RKO (cell line): ENCODE results near the gene SEMA5A.

ENCODE experiments used
- DNase-seq: peaks from one replicate; pipeline ENCODE4 v3.0.0-alpha.2; 2016; ENCODE audit warnings: low spot score

Gene SEMA5A

GRCh38 chr5:9057406-9058000 is 488.4 kb downstream of the SEMA5A start:
- no peak for DNase-seq

DNA sequence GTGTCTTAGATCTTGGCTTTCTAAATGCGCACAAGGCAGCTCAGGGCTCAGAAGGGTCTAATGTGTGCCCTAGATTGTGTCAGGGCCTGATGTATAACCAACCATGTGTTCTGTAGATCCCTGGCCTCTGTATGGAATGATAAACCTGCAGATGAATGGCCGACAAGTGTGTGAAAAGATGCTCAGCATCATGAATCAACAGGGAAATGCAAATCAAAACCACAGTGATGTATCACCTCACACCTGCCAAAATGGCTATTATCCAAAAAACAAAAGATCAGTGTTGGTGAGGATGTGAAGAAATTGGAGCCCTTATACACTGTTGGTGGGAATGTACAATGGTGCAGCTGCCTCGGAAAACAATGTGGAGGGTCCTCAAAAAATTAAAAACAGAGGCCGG is 489.8 kb downstream of the SEMA5A start:
- no peak for DNase-seq

GRCh38 chr5:9054821-9055589 is 490.9 kb downstream of the SEMA5A start:
- no peak for DNase-seq

DNA sequence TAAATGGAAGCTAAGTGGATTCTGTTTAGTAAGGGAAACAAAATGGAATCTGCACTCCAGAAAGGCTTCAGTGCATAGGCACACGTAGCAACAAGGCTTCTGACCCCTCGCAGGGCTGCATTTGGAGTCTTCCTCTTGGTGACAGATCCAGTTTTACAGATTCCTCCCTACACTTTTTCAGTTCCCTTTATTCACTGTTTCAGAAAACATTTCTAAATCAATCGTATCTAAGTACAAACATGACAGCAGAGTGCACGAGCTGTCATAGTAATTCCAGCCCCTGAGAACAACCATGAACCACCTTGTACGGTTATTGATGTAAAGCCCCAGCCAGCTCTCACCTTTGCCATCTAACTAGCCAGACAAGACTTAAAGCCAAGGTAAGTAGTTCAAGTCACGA is 491.6 kb downstream of the SEMA5A start:
- no peak for DNase-seq

DNA sequence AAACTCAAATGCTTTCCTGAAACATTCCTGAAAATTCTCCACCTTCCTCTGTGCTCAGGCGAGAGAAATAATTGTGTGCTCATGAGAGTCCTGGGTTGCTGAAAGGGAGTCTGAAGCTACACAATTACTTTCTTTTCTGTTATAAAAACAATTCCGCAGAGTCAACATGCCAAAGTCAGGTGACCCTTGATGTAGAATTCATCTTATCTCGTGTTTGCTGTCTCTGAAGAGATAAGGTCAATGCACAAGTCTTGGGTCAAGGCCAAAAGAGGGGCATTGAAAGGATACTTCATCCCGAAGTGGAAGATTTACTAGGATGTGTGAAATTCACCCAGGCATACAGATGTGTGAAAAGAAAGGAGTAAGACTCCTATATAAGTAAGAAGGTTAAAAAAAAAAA is 493.5 kb downstream of the SEMA5A start:
- DNase-seq, result no peak

- no peak for DNase-seq
Measured at GRCh38 chr5:9051779-9052178, 494.1 kb downstream of the SEMA5A start.

GRCh38 chr5:9047932-9048331 is 497.9 kb downstream of the SEMA5A start:
- DNase-seq, result no peak

DNA sequence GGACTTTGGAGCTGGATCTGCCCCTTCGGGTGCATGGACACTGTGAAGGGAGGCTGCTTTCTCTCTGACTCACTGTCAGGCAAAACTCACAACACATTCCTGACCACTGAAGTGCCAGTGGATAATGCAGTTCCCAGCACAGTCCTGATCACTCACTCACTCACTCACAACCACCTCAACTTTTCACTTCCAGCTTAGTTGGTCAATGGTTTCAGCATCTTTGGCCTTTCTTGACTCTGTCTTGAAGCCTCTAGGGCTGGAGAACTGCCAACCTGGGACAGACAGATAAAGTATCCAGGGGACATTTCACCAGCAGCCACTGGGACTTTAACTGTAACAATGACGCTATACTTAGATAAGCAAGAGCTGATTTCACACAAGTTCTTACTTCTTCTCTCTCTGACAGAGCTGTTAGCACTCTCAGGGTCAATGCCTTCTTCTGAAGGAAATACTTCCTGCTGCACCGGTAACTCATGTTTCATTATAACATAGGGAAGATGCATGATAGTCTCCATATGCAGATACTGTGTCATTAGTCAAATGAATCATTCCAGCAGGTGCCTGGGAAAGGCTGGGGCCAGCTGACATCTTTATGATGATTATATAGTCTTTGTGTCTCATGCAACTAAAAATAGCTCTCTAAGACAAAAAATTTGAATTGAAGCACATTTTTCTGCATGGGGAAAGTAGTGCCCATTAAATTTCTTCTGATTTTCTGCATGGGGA is 499.0 kb downstream of the SEMA5A start:
- peak; percentile 37 for DNase-seq

GRCh38 chr5:9045946-9046345 is 499.9 kb downstream of the SEMA5A start:
- no peak for DNase-seq

DNA sequence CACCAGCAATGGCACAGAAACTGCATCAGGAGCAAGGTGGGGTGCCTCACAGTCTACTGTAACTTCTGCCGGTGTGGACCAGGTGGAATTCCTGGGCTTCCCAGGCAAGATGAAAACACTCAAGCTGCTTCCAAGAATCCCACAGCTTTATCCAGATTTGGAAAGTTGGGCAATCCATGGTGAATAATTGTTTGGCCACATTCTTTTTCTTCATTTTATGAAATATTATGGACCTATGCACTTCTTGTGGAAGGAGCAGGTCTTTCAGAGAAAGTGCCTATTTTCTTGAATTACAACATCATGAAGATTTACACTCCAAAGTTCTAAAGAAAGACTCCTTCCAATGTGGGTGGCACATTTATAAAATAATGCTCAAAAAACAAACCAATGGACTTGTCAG is 503.6 kb downstream of the SEMA5A start:
- DNase-seq, result no peak

DNA sequence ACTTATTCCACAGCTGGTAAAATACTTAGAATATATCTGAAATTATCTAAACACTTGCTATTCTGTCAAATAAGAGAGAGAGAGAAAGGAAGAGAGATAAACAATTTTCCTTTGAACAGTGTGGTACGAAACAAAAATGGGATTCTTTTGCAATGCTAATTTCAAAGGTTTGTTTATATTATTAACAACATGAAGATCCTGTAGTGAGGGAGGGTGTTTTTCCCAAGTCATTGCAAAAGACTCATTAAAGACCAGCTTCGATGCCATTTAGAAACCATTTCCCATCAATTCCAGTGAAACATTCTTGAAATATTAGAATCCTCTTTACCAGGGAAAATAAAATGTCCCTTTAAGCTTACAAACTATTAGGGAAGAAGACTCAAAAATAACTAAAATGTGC is 505.4 kb downstream of the SEMA5A start:
- DNase-seq, result no peak

GRCh38 chr5:9037048-9037447 is 508.8 kb downstream of the SEMA5A start:
- DNase-seq, result no peak

GRCh38 chr5:9035346-9035745 is 510.5 kb downstream of the SEMA5A start:
- DNase-seq, result no peak

DNA sequence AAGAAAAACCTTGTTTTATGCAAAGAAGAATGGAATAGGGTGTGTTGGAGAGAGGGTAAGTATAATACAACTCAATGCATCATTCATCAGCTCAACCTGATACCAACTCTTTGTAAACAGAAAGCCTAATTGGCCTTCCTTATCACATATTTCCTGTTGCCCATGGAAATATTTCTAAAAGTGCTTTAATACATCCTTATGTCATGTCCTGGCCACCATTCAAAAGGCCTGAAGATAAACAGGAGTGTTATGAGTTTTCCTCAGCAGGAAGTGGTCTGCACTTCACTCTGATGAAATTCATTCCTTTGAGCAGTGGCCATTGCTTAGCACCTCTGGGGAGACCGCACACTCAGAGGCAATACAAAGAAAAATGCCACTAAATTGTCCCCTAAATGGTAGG is 511.2 kb downstream of the SEMA5A start:
- no peak for DNase-seq

GRCh38 chr5:9033524-9033923 is 512.4 kb downstream of the SEMA5A start:
- no peak for DNase-seq

DNA sequence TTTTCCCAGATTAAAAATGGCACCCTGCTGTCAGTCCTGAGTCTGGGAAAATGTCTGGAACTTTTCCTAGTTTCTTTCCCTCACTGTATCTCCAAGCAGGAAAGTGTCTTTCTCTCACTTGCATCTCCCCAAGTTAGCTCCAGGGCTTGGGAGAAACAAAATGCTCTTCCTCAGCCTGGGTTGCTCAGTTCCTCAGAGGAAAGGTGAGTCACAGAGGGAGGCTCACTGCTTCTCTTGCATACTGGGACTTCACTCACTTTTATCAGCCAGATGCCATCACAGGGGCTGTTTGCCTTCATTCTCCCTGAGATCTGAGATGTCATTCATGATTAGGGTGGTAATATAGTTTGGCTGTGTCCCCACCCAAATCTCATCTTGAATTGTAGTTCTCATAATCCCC is 519.9 kb downstream of the SEMA5A start:
- no peak for DNase-seq

DNA sequence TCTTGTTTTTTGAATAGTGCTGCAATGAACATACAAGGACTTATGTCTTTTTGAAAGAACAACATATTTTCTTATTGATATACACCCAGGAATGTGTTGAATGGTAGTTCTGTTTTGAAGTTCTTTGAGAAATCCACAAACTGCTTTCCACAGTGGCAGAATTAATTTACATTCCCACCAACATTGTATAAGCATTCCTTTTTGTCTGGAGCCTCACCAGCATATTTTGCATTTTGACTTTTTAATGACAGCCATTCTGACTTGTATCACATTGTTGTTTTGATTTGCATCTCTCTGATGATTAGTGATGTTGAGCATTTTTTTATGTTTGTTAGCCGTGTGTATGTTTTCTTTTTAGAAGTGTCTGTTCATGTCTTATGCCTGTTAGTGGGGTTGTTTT is 524.9 kb downstream of the SEMA5A start:
- DNase-seq, result no peak

DNA sequence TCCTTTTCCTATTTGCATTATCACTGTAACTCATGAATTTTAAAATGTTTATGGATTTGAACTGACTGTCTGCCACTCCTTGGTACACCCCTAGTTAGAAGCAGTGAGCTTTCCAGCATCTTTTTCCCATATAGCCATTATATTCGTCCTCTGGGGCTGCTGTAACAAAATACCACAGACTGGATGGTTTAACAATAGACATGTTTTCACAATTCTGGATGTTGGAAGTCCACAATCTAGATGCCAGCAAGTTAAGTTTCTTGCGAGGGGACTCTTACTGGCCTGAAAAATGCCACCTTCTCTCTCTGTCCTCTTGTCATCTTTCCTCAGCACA is 530.0 kb downstream of the SEMA5A start:
- no peak for DNase-seq

DNA sequence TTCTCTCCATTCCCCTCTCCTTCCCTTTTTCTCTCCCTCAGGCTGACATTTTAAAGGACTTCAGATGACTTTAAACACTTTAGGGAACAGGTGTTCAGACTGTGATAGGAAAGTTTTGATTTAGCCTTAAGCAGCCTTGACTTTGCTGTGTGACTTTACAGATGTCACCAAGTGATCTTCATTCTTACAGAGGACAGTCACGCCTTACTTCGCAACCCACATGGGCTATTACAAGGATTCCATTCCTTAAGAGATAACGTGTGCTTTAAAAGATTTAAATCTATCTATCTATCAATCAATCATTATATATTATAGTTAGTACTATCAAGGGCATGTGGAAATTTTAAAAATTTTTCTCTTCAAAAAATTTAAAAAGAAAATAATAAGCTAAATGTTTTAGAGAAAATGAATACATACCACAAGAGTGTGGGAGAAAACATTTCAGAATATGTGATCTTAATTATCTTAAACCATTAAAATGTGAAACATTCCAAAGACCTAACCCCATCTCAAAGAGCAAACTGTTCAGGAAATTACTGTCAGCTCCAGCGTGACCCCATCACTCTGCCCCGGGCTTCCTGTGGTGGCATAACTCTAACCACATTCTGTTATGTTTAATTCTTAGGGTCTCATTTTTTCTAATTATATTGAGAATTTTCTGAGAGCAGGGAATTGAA is 530.5 kb downstream of the SEMA5A start:
- DNase-seq, result no peak

- no peak for DNase-seq
Measured at GRCh38 chr5:9013147-9013546, 532.7 kb downstream of the SEMA5A start.

DNA sequence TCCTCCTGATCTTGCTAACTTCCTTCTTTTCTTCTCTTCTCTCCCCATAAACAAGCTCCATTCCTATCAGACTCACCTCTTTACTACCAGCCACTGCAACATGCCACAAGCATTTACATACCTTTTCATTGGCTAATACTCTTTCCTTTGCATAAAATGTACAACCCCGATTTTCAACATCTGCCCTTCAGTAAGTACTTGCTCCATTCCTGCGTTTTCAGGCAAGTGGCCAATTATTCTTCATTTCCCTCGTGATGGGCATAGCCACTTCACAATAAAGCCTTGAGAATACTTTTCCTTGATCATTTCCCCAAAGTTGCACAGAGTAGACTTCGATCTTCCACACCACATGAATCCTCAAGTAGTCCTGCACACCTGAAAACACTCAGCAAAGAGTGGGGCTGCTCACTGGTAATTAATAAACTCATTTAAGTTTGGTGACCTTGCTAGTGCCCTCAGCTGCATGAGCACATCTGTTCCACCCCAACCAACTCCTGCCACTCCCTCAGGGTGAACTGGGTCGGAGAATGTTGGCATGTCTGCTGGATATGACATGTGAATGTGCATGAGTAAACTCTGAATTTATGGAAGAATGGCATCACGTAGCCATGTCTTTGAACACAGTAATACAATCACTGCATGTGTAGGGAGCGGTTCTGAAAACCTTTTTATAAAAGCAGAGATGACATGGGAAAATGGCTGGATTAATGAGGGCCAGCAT is 535.8 kb downstream of the SEMA5A start:
- no peak for DNase-seq

- no peak for DNase-seq
Measured at GRCh38 chr5:8997542-8998070, 548.3 kb downstream of the SEMA5A start.
